GM18867 (cell line): ENCODE measurements around the gene M6PR.

Experiments used
- ATAC-seq: cut with Tn5 transposase; IDR thresholded peaks from one replicate; pipeline ENCODE4 v1.9.1; 2021; ENCODE audit warnings: mild to moderate bottlenecking, moderate library complexity; ENCODE audit not compliant: unreplicated experiment

Gene M6PR

DNA sequence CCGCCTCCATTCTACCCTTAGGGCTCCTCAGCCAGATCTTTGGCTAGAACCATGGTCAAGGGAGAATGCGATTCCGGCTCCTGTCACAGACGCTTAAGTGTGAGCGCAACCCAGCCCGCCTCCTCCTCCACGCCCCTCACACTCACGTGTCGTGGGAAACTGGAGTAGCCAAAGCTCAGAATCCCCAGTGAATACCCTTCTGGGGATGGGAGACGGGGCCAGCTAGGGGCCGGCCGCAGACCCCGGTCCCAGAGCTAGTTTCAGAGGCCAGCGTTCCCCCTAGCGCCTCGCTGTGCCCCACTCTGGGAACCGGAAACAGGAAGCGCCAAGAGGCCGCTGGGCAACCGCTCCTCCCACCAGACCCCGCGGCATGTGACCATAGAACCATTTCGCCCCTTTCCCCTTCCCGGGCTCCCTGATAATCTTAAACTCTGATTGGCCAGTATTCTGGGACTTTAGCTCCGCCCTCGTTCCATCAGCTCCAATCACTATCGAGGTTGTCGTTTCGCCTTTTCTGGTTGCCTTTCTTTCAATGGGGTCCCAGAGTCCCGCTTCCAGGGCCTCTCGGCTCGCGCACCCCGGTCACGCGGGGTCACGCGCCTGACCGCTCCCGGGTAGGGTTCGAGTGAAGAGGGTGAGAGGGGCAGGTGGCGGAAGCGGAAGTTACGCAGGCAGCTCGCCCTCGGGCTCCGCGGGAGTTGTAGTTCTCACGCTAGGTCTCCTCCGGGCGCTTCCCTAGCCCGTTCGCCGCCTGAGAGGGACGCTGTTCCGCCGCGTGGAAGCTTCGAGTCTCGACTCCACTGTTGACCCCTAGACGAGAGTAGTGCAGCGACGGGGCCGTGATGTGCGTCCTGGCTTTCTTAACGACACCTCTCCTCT lies at the start of gene M6PR:
Gene M6PR, minus strand, starts transcription at position 304 of the 879 bp plus-strand sequence. CDS start 3,241 bp downstream, outside the sequence.
- ATAC-seq = peak; percentile 83

DNA sequence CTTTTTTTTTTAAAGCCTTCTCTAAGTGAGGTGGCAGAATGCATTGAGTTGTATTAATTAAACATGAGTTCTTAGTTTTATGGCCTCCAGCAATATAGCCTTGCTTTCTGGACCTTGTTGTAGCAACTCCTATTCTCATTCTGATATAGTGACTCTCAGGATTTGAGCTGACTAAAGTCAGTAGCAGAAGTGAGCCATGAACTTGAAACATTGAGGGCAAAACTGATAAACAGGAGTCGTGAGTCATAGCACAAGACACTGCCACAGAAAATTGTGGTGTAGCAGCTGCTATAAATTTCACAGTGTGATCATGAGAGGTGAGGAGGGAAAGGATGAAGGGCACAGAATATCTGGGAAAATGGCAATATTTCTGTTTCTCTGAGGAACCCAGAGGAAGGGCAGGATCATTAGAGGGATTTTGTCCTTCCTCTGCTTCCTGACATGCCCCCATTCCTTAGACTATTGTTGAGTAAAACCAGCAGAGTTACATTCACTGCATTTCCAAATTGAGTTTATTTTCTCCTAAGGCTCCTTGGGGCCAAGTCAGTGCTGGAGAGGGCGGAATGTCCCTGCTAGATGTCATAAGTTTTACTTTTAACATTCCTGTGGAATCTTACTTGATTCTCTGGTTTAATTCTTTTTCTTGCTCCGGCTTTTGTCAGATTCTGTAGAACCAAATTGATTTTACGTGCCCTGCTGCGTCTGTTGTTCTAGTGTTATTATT lies 47.4 kb upstream of the M6PR start:
- peak; percentile 97 for ATAC-seq

DNA sequence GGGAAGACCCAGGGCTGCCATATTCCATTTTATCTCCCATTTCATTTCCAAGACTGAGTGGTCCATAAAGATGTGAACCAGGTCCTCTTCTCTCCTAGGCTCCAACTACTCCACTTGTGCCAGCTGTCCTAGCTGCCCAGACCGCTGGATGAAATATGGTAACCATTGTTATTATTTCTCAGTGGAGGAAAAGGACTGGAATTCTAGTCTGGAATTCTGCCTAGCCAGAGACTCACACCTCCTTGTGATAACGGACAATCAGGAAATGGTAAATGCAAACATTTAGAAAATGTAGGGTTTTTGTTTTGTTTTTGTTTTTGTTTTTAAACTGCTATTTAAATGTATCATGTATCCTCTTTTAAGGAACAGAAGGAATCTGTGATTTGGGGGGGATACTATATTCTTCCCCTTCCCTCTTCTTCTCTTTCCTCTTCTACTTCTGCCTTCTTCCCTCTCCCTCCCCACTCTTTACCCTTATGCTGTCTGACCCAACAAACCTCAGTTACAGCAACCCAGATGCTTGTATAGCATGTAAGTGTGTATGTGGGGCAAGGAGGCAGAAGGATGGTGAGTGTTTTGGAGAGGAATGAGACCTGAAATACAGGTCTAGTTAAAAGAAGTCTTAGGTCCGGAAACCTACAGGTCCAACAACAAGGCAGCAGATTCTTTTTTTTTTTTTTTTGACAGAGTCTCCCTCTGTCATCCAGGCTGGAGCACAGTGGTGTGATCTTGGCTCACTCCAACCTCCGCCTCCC lies 45.8 kb upstream of the M6PR start:
- no peak for ATAC-seq

DNA sequence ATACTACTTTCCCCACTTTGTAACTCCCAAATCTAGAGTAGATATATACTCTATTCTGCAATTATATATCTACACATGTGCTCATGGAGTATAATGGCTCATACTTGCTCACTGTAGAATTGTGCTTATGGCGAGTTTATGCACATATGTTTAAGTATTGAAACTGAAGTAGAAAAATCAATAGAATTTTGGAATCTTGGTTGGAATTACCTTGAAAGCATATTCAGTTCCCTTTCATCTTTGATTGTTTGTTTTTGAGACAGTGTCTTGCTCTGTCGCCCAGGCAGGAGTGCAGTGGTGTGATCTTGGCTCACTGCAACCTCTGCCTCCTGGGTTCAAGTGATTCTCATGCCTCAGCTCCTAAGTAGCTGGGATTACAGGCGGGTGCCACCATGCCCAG lies 44.4 kb upstream of the M6PR start:
- no peak for ATAC-seq

DNA sequence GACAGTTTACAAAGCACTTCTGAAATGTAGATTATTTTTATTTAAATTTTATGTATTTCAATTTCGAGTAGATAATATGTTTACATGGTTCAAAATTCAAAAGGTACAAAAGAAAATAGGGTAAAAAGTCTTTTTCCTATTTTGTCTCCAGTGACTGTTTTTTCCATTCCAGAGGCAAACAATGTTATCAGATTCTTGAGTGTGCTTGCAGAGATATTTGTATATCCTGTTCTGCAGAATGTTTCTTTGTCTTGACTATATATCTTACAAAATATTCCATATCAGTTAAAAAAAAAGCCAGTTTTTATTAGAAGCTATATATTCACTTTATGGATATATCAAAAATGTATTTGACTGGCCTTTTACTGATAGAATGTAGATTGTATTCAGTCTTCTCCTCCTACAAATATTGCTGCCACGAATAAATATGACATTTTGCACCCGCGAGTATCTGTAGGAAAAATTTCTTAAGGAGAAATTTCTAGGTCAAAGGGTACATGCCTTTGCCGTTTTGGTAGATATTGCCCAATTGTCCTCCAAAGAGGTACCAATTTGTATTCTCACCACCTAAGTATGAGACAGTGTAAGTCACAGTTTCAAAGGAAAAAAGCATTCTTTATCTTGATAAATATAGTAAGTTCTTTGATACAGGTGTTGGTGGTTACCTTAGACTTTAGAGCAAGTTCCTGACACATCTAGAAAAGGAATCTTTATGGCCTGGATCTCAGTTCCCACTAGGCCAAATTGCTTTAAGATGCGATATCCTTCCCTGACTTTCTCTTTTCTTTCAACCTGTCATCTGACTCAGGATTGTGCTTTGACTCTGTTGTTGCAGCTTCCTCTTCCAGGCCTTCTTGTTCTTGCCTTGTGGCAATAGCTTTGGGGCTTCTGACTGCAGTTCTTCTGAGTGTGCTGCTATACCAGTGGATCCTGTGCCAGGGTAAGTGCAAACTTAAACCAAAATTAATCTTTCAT lies 42.2 kb upstream of the M6PR start:
- ATAC-seq = no peak

DNA sequence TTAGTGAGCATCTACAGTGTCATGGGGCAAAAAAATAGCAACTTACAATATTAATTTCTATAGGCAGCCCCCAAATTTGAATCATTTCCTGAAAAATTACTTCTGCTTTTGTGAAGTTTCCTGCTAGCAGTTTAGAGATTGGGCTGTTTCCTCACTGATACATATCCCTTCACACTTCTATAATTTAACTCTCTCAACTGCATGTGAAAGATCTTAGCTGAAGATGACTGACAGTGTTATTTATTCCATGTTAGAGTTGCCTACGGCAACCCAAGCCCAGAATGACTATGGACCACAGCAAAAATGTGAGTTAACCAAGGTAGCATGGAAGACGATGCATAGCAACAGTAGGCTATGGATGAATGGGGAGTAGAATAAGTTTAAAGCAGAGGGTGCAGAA lies 40.0 kb upstream of the M6PR start, which contains the start of gene KLRG1:
Gene KLRG1, plus strand, starts transcription at position 134 of the 400 bp plus-strand sequence. Its CDS starts 90 bp downstream, at position 224.
- ATAC-seq = no peak

DNA sequence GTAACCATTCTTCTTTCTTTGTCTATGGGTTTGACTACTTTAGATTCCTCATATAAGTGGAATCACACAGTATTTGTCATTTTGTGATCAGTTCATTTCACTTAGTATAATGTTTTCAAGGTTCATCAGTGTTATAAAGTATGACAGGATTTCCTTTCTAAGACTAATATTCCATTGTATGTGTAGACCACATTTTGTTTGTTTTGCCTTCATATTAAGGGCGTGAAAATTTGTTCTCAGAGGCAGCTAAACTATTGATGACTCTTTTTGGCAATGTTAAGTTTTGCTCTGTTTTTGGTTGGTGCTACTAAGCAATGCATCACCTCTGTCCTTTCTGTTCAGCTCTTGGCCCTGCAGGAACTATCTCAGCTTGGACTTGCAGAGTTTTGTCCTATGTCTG lies 38.2 kb upstream of the M6PR start:
- no peak for ATAC-seq

DNA sequence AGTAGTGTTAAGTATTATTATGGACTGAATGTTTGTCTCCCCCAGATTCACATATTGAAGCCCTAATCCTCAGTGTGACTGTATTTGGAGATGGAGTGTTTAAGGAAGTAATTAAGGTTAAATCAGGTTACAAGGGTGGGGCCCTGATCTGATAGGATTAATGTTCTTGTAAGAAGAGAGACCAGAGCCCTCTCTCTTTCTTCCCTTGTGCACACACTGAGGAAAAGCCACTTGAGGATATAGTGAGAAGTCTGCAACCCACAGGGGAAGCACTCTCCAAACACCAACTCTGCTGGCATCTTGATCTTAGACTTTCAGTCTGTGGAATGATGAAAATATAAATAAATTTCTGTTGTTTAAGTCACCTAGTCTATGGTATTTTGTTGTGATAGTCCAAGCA lies 37.7 kb upstream of the M6PR start:
- ATAC-seq = no peak

DNA sequence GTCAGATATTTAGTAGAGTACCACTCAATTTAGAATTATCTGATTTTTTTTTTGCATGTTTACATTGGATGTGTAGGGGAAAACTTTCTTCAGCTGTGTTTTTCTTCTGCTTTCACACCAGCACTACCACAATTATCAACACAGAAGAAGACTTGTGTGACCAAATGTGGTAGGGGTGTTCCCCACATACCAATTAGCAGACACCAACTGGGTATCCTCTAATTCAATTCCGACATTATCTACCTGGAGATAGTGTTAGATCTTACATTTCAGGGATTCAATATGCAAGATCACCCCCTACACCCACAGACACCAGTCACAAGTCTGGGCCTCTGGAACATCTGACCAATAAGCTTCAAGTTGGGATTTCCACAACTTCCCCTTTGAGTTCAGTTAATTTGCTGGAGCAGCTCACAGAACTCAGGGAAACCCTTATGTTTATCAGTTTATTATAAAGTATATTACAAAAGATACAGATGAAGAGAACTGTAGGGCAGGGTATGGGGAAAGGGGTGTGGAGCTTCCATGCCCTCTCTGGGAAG lies 35.8 kb upstream of the M6PR start:
- no peak for ATAC-seq

DNA sequence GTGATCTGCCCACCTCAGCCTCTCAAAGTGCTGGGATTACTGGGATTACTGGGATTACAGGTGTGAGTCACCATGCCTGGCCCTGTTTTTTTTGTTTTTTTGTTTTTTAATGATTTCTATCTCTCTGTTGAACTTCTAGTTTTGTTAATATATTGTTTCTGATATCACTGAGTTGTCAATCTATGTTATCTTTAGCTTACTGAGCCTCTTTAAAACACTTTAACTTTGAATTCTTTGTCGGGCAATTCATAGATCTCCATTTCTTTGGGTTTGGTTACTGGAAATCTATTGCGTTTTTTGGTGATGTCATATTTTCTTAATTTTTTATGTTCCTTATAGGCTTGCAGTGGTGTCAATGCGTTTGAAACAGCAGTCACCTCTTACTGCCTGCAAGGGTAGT lies 30.7 kb upstream of the M6PR start:
- no peak for ATAC-seq

DNA sequence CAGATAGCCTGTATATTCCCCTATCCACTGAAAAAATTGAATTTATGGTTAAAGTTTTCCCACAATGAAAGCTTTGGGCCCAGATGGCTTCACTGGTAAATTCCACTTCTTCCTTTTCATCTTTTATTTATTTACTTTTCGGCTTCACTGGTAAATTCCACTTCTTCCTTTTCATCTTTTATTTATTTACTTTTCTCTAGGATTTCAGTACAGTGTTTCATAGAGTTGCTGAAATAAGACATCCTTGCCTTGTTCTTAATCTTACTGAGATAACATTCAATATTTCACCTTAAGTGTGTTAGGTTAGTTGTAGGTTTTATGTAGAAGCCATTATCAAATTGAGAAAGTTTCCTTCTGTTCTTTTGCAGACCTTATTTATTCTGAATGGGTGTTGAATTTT lies 21.0 kb upstream of the M6PR start:
- ATAC-seq = no peak

DNA sequence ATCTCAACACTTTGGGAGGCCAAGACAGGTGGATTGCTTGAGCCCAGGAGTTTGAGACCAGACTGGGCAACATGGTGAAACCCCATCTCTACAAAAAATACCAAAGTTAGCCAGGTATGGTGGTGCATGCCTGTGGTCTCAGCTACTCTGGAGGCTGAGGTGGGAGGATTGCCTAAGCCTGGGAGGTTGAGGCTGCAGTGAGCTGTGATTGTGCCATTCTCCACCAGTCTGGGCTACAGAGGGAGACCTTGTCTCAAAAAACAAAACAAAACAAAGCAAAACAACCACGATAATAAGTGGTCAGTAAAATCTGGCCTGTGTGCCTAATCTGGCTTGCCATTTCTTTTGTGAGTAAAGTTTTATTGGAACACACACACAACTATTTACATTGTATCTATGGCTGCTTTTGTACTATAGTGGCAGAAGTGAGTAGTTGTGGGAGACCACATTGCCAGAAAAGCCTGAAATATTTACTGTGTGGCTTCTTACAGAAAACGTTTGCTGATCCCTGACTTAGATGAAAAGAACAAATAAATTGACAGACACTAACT lies 20.5 kb upstream of the M6PR start:
- ATAC-seq = no peak

DNA sequence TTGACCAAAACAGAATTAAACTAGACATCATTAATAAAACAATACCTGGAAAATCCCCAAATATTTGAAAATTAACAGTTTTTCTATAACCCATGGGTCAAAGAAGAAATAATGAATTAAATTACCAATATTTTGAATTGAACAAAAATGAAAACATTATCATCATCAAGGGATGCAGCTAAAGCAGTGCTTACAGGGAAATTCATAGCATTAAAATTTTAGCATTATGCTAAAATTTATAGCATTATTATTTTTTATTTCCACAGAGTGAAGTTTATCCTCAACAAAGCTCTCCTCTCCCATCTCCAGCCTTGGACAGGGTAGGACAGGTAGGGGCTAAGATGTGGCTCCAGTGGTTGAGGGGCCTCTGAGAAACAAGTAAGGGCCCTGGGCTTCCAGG lies 19.3 kb upstream of the M6PR start:
- ATAC-seq = no peak

DNA sequence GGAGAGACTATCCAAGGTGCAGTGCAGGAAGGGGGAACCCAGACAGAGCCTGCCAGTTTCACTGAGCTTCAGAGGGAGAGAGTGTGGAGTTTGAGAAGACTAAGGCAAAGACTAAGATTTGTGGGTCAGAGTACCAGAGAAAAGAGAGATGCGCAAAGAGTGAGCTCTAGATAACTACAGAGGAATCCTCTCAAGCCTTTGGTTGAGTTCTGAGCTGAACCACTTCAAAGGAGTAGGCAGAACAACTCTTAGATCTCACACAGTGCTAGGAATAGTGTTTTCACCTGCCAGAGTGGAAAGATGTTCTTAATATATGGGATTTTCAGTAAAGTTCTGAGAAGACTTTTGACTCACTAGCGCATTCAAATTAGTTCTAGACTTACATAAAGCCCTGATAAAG lies 10.7 kb upstream of the M6PR start:
- no peak for ATAC-seq

DNA sequence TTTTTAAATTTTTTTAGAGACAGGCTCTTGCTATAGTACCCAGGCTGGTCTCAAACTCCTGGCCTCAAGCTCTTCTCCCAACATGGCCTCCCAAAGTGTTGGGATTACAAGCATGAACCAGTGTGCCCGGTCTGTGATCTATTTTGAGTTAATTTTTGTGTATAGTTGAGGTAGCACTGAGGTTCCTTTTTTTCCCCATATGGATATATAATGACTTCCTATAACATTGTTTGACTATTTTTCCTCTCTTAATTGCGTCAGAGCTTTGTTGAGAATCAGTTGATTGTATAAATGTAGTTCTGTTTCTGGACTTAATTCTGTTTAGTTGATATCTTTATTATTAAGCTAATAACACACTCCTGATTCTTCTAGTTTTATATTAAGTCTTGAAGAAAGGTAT lies 8.6 kb upstream of the M6PR start:
- no peak for ATAC-seq

DNA sequence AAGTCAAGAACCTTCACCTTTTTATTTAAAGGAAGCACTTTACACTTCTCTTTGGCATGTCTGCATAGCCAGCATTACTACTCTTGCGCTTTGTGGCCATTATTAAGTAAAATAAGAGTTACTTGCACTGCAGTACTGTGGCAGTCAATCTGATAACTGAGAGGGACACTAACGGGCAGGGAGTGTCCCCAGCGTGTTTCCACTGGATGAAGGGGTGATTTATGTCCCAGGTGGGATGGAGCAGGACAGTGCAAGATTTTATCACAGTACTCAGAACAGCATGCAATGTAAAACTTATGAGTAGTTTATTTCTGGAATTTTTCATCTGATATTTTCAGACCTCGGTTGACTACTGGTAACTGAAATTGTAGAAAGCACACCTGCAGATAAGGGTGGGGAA lies 8.1 kb upstream of the M6PR start:
- no peak for ATAC-seq

DNA sequence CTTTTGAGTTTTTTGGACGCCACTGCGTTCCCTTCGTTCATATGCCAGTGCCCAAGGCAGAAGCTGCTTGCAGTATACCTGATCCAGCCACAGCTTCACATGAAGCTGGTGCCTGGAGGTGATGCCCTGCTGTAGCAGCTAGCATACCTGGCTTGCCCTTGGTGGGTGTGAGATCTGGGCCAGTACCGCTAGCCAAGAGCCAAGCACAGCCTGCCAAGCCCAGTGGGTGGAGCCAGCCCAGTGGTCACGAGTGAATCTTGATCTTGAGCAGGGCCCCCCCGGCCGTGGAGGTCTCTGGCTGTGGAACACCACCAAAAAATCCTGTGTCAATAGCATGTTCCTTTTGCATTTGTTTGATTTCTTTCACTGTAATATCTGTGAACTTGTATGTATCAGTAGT lies 7.3 kb upstream of the M6PR start:
- ATAC-seq = no peak

DNA sequence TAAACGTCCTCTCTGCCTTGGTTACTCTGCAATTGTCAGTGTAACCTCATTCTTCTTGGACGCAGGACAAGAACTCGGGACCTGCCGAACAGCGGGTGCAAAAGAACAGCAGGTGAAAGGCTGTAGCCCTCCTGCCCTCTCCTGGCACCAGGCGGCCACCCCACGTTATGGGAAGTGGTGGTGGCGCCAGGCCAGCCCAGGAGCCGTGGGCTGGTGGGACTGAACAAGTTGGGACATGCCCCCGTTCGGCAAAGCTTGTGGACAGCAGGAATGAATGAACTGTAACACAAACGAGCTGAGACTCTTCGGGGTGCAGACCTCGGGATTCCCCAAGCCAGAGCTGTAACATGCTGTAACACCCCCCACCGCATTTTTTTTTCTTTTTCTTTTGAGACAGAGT lies 6.6 kb upstream of the M6PR start:
- no peak for ATAC-seq

DNA sequence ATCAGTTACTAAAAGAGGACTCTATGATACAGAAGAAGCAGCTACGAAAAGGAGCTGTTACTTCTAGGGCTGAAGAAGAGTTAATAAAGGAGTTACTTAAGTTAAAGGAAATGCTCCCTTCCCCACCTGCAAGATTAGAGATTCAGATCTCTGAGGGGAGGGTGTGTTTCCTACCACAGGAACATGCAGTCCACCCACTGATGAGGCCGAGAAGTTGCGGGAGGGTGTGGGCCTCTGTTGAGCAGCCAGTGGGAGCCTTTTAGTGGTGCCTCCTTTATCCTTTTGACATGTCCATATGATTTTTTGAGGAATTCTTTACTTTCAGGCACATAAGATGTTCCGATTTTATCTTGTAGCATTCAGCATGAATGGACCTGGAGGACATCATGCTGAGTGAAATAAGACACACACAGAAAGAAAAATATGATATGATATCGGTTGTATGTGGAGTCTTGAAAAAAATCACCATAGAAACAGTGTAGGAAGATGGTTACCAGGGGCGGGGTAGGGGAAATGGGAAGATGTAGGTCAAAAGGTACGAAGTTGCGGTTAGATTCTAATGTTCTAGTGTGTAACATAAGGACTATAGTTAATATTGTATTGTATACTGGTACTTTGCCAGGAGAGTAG lies 4.4 kb upstream of the M6PR start:
- no peak for ATAC-seq
